Bronchial epithelial cell (primary cell): ENCODE data around the gene SUGP2. TPM values are rescaled to one million over a fixed set of nuclear protein-coding genes. Genes with fewer than 3 reads are reported as not detected.
A peak's percentile ranks its signal among the peaks of the same experiment; 100 is the strongest.

Experiments used
- DNase-seq: peaks from one replicate; pipeline ENCODE4 v3.0.0-alpha.2; 2010; ENCODE audit warnings: low read depth
- FAIRE-seq: peaks from 2 replicates; lab custom pipeline; 2011; peaks lifted over from hg19 to GRCh38; lab: Jason Lieb, UNC
- H3K27me3 ChIP-seq: 2 replicates; pipeline ENCODE4 v1.5.1; 2011; ENCODE audit warnings: low read length; ENCODE audit not compliant: control insufficient read depth, insufficient read depth
- H3K36me3 ChIP-seq: 2 replicates; pipeline ENCODE4 v1.5.1; 2011; ENCODE audit warnings: low read length; ENCODE audit not compliant: control insufficient read depth, insufficient read depth
- H3K4me3 ChIP-seq: 2 replicates; pipeline ENCODE4 v1.5.1; 2011; ENCODE audit warnings: mild to moderate bottlenecking, low read depth, low read length, control low read depth
- total RNA-seq: library from RNA; depleted of rRNA; stranded (reverse); fragments of >200 nt; gene quantifications from 2 replicates; pipeline ENCODE4 v1.2.1, GENCODE V29; 2014
- TF ChIP-seq, protein P1 (sequence below): IDR thresholded peaks from 2 replicates; pipeline ENCODE4 v1.5.1; 2011; ENCODE audit warnings: mild to moderate bottlenecking, moderate library complexity, low read length, control low read depth, inconsistent platforms; ENCODE audit not compliant: insufficient read depth, severe bottlenecking

SUGP2 gene
- total RNA-seq, 1 donor from 2014 or later: 21.6 TPM

DNA sequence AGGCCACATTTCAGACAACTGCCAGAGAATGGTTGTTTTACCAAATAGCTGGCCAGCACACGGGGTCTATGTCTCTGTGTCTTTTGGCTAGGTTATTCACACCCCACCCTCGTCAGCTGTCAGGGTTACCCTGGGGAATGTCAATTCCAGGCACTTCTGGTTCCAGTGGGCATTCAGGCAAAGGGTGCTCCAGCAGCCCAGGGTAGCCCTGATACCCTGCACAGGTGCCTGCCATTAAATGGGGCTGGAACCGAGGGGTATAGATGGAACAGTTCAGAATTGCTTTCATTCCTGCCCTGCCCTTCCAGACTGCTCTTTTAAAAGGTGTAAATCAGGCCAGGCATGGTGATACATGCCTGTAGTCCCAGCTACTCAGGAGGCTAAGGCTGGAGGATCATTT is 49.1 kb downstream of the SUGP2 start:
- DNase-seq: no peak
- H3K27me3 ChIP-seq: no peaks in the 10 kb centered on the region
- TF ChIP-seq, protein P1, sequence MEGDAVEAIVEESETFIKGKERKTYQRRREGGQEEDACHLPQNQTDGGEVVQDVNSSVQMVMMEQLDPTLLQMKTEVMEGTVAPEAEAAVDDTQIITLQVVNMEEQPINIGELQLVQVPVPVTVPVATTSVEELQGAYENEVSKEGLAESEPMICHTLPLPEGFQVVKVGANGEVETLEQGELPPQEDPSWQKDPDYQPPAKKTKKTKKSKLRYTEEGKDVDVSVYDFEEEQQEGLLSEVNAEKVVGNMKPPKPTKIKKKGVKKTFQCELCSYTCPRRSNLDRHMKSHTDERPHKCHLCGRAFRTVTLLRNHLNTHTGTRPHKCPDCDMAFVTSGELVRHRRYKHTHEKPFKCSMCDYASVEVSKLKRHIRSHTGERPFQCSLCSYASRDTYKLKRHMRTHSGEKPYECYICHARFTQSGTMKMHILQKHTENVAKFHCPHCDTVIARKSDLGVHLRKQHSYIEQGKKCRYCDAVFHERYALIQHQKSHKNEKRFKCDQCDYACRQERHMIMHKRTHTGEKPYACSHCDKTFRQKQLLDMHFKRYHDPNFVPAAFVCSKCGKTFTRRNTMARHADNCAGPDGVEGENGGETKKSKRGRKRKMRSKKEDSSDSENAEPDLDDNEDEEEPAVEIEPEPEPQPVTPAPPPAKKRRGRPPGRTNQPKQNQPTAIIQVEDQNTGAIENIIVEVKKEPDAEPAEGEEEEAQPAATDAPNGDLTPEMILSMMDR: no peak
- FAIRE-seq: no peak
- H3K36me3 ChIP-seq: no peaks in the 10 kb centered on the region
- H3K4me3 ChIP-seq: no peak overlapping the region

DNA sequence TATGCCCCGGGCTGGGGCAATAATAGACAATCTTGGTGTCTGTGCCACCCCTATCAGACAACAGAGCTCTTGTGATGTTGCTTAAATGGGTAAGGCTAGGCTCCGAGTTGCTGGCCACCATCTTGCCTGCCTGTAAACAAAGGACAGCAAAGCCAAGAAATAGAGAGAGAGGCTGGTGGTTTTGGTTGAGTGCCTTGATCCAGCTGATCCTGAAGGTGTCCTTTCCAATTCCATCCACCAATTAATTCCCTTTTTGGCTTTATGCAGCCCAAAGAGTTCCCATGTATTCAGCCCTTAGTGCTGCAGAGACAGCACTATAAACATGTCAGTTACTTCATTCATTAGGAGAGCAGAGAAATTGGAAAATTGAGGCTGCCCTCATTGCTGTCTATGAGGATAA is 50.6 kb downstream of the SUGP2 start:
- TF ChIP-seq, protein P1: no peak
- Histone ChIP-seq H3K27me3 (no peaks in the 10 kb centered on the region), H3K4me3 (no peak overlapping the region), H3K36me3 (no peaks in the 10 kb centered on the region)
- FAIRE-seq: no peak
- DNase-seq: no peak

DNA sequence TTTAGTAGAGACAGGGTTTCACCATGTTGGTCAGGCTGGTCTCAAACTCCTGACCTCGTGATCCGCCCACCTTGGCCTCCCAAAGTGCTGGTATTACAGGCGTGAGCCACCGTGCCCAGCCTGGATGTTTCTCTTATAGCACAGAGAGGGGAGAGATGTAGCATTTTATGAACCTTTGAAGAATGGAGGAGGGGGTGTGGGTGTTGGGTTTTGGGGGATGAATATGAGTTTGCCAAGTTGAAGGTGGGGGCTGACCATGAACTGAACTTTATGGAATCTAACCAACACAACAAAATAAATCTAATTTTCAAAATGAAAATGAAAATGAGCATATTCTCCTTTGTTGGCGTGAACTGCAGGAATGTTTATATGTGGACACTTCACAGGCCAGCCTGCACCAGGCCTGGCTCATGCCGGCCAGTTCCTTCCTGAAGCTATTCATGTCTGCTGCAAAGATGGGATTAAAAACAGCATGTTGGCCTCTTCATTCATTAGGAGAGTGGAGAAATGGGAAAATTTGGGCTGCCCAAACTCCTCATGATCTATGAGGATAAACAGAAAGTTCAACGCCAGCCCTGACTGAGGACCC is 52.8 kb downstream of the SUGP2 start:
- Histone ChIP-seq H3K27me3 (no peaks in the 10 kb centered on the region), H3K4me3 (no peak overlapping the region), H3K36me3 (no peaks in the 10 kb centered on the region)
- FAIRE-seq (no peak), DNase-seq (no peak)
- TF ChIP-seq, protein P1: no peak

GRCh38 chr19:18978616-18979015 is 54.7 kb downstream of the SUGP2 start:
- FAIRE-seq: no peak

GRCh38 chr19:18975869-18976268 is 57.4 kb downstream of the SUGP2 start:
- Histone ChIP-seq H3K27me3 (no peaks in the 10 kb centered on the region), H3K36me3 (no peaks in the 10 kb centered on the region), H3K4me3 (no peak overlapping the region)
- FAIRE-seq (no peak), DNase-seq (no peak)
- TF ChIP-seq, protein P1: no peak

More at GRCh38 chr19:18978616-18979015, 54.7 kb downstream of the SUGP2 start:
- Histone ChIP-seq H3K4me3 (no peak overlapping the region), H3K27me3 (no peaks in the 10 kb centered on the region), H3K36me3 (no peaks in the 10 kb centered on the region)
- DNase-seq: no peak
- TF ChIP-seq, protein P1: no peak

- peak; percentile 81 for DNase-seq
- Histone ChIP-seq H3K4me3 (no peak overlapping the region), H3K36me3 (no peaks in the 10 kb centered on the region), H3K27me3 (no peaks in the 10 kb centered on the region)
- TF ChIP-seq, protein P1: no peak
- no peak for FAIRE-seq
Observed at GRCh38 chr19:18975011-18975410, 58.3 kb downstream of the SUGP2 start.
